ENCODE measurements around the gene TIMM8A. TPM values are rescaled to one million over a fixed set of nuclear protein-coding genes. Genes with fewer than 3 reads are reported as not detected.

TIMM8A gene
- total and polyA plus RNA-seq, 2 of the 13 experiments (the other 11 are each of a cell fraction or from before 2014, with no cell fraction given), result 6.1 to 25.5 TPM

- TF ChIP-seq FOSL2 (CRISPR knock-in tag; IDR thresholded peaks at IDR 0.05) (peak; percentile 4; the same call in 1 of the 2 replicates), ZBTB39 (CRISPR knock-in tag; IDR thresholded peaks at IDR 0.05) (no peak), ZMYM2 (CRISPR knock-in tag; IDR thresholded peaks at IDR 0.05) (no peak), ZBTB40 (IDR thresholded peaks at IDR 0.05) (no peak), ZBTB40 (CRISPR knock-in tag; IDR thresholded peaks at IDR 0.05) (no peak), ASH2L (IDR thresholded peaks at IDR 0.05; ENCODE audit: insufficient read length, low read depth, low read length) (peak; percentile 74), HOXA9 (CRISPR knock-in tag; IDR thresholded peaks at IDR 0.05; ENCODE audit: borderline replicate concordance) (no peak), ZNF530 (CRISPR knock-in tag; IDR thresholded peaks at IDR 0.05; ENCODE audit: low read depth) (no peak), GLMP (CRISPR knock-in tag; IDR thresholded peaks at IDR 0.05; ENCODE audit: borderline replicate concordance) (no peak), ZNF883 (CRISPR knock-in tag; IDR thresholded peaks at IDR 0.05; ENCODE audit: not compliant biosample characterization) (no peak), GZF1 (CRISPR knock-in tag; IDR thresholded peaks at IDR 0.05) (no peak), TRIM22 (IDR thresholded peaks at IDR 0.05) (no peak), NRL (CRISPR knock-in tag; IDR thresholded peaks at IDR 0.05; ENCODE audit: borderline replicate concordance) (no peak), ZFP36 (IDR thresholded peaks at IDR 0.05; ENCODE audit: borderline replicate concordance, low read depth, low read length, partially characterized antibody) (no peak), ZNF501 (CRISPR knock-in tag; IDR thresholded peaks at IDR 0.05) (0 out of 2 replicates have a peak, but pooled peaks have one; percentile 12)
Measured at GRCh38 chrX:101348452-101349192, at the start of gene TIMM8A (continued).

Data from HepG2 (cell line).